Stimulated activated CD4-positive, alpha-beta T cell treated with anti-CD3 and anti-CD28 coated beads, Interleukin-1b, Interleukin-23, amount 100 ng/mL, for 1 hour (primary cell): ENCODE data around the gene NID1.
"Not testable (repeated sequence)": the region's sequence is repeated elsewhere in the genome, so short reads cannot be mapped to it uniquely, and the experiment has no call there.

Experiments used
- DNase-seq, 2 donors: peaks; one replicate each; pipeline ENCODE4 v3.0.0-alpha.2; 2020; ENCODE audit warnings: low read depth in 2 of 2

NID1 gene

GRCh38 chr1:235935235-235936225 lies 129.4 kb downstream of the NID1 start:
- DNase-seq: no peak

- DNase-seq: no peak
Measured at GRCh38 chr1:235933766-235934116, 131.1 kb downstream of the NID1 start.

- DNase-seq: no peak
Measured at GRCh38 chr1:235933017-235933765, 131.7 kb downstream of the NID1 start.

- no peak for DNase-seq
Measured at GRCh38 chr1:235932090-235932510, 132.8 kb downstream of the NID1 start.

GRCh38 chr1:235931171-235931738 lies 133.6 kb downstream of the NID1 start:
- no peak for DNase-seq

GRCh38 chr1:235930543-235930942 lies 134.3 kb downstream of the NID1 start:
- no peak for DNase-seq

- no peak for DNase-seq
Measured at GRCh38 chr1:235929216-235929615, 135.7 kb downstream of the NID1 start.

GRCh38 chr1:235928197-235928596 lies 136.7 kb downstream of the NID1 start:
- DNase-seq: no peak

- DNase-seq: not testable (repeated sequence)
Measured at GRCh38 chr1:235927551-235927950, 137.3 kb downstream of the NID1 start.
